CMK (cell line): ENCODE data around the gene BCL2L12.
A peak's percentile ranks its signal among the peaks of the same experiment; 100 is the strongest.
"Not testable (repeated sequence)": the region's sequence is repeated elsewhere in the genome, so short reads cannot be mapped to it uniquely, and the experiment has no call there.

Experiments
- DNase-seq: peaks from one replicate; pipeline ENCODE4 v3.0.0-alpha.2; 2010; ENCODE audit warnings: low read depth

The BCL2L12 gene

GRCh38 chr19:49665351-49666119, at the start of gene BCL2L12, which contains the start of gene IRF3:
Gene BCL2L12, plus strand, starts transcription at chr19:49665933. Its CDS starts 760 bp downstream, at chr19:49666693.
Gene IRF3, minus strand, starts transcription at chr19:49665857. Its CDS starts 1,019 bp downstream, at chr19:49664838.
- peak; percentile 98 for DNase-seq

GRCh38 chr19:49616532-49616931, 49.2 kb upstream of the BCL2L12 start:
- DNase-seq: no peak

- DNase-seq: no peak
These were observed 48.8 kb upstream of the BCL2L12 start for GRCh38 chr19:49616945-49617344.

GRCh38 chr19:49617860-49618259, 47.9 kb upstream of the BCL2L12 start:
- DNase-seq: not testable (repeated sequence)

GRCh38 chr19:49624967-49625910, 40.5 kb upstream of the BCL2L12 start:
- no peak for DNase-seq

GRCh38 chr19:49626226-49626625, 39.5 kb upstream of the BCL2L12 start:
- DNase-seq: no peak

GRCh38 chr19:49629659-49630058, 36.1 kb upstream of the BCL2L12 start:
- no peak for DNase-seq

- DNase-seq: no peak
These were observed 34.6 kb upstream of the BCL2L12 start for GRCh38 chr19:49631014-49631588.

- DNase-seq: no peak
These were observed 34.0 kb upstream of the BCL2L12 start for GRCh38 chr19:49631610-49632192.

- DNase-seq: no peak
These were observed 33.2 kb upstream of the BCL2L12 start for GRCh38 chr19:49632576-49632975.

GRCh38 chr19:49633273-49633672, 32.5 kb upstream of the BCL2L12 start:
- DNase-seq: not testable (repeated sequence)

GRCh38 chr19:49635530-49636232, 30.1 kb upstream of the BCL2L12 start:
- DNase-seq: no peak

- no peak for DNase-seq
These were observed 29.4 kb upstream of the BCL2L12 start for GRCh38 chr19:49636233-49636932.

- DNase-seq: peak; percentile 75
These were observed 27.7 kb upstream of the BCL2L12 start for GRCh38 chr19:49637821-49638738.

- DNase-seq: no peak
These were observed 26.2 kb upstream of the BCL2L12 start for GRCh38 chr19:49639401-49640112.

- peak; percentile 100 for DNase-seq
These were observed 25.4 kb upstream of the BCL2L12 start, which contains the start of gene RRAS for GRCh38 chr19:49640113-49640898. Gene RRAS, minus strand, starts transcription at chr19:49640143. Its CDS starts 45 bp downstream, at chr19:49640098.

- peak; percentile 99 for DNase-seq
These were observed 23.8 kb upstream of the BCL2L12 start, which contains the start of gene SCAF1 for GRCh38 chr19:49641688-49642491. Gene SCAF1, plus strand, starts transcription at chr19:49642209. Its CDS starts 2,818 bp downstream, at chr19:49645027.
